GM13976 (cell line): ENCODE measurements around the gene OST4.

Experiments used
- DNase-seq: peaks from one replicate; pipeline ENCODE4 v3.0.0; 2012; ENCODE audit warnings: low spot score
- CTCF ChIP-seq: IDR thresholded peaks from 2 replicates; pipeline ENCODE4 v1.5.1; 2012; ENCODE audit warnings: borderline replicate concordance, mild to moderate bottlenecking; ENCODE audit not compliant: insufficient read depth; ENCODE audit errors: extremely low read depth, missing control alignments, control extremely low read depth
- in situ Hi-C: fragments of 300-500 bp; cut with MboI; formaldehyde crosslinking; loops from one replicate; pipeline ENCODE4 v1.12.0; 2022; ENCODE audit warnings: low sequenced_read_pairs, mixed read lengths, inconsistent platforms; ENCODE audit not compliant: unreplicated experiment

Gene OST4

GRCh38 chr2:27093430-27094352 is 22.2 kb upstream of the OST4 start:
- no peak for TF ChIP-seq CTCF
- no peak for DNase-seq
- in situ Hi-C loops = loop anchor here (10.0 kb wide), 1 partner anchor 101 kb away; no protein-coding TSS in a partner anchor

GRCh38 chr2:27092696-27093429 is 21.4 kb upstream of the OST4 start:
- in situ Hi-C loops = loop anchor here (10.0 kb wide), 1 partner anchor 102 kb away; no protein-coding TSS in a partner anchor
- DNase-seq = no peak
- no peak for TF ChIP-seq CTCF

- in situ Hi-C loops = loop anchor here (10.0 kb wide), 1 partner anchor 103 kb away; no protein-coding TSS in a partner anchor
- no peak for TF ChIP-seq CTCF
Observed at GRCh38 chr2:27091746-27092695, 20.6 kb upstream of the OST4 start.

GRCh38 chr2:27089111-27089954 is 17.9 kb upstream of the OST4 start:
- in situ Hi-C loops = no loop called here
- no peak for DNase-seq
- no peak for TF ChIP-seq CTCF

More at GRCh38 chr2:27091746-27092695, 20.6 kb upstream of the OST4 start:
- no peak for DNase-seq

GRCh38 chr2:27088634-27089033 is 17.2 kb upstream of the OST4 start:
- no peak for TF ChIP-seq CTCF
- in situ Hi-C loops = no loop called here
- DNase-seq = no peak
